ENCODE measurements around the gene DRG2.

DNA sequence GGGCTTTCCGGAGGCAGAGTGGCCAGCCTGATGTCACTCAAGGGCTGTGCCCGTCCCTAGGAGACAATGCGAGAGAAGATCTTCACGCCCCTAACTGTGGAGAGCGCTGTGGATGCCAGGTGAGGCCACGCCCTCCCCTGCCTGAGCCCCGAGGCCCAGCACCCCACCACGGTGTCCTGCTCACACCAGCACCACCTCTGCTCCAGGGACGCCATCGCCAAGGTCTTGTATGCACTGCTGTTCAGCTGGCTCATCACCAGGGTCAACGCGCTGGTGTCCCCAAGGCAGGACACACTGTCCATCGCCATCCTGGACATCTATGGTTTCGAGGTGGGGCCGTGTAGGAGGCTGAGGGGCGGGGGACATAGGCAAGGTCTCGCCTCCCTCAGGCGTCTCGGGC lies 48.6 kb downstream of the DRG2 start:
- TF ChIP-seq REST (IDR thresholded peaks at IDR 0.05; ENCODE audit: insufficient replicate concordance, low read depth): no peak
- no peak for TF ChIP-seq CTCF (IDR thresholded peaks at IDR 0.05; ENCODE audit: insufficient read depth, low read length)
- TF ChIP-seq SPI1 (IDR thresholded peaks at IDR 0.05; ENCODE audit: borderline replicate concordance, low read depth): no peak
- TF ChIP-seq GABPA (IDR thresholded peaks at IDR 0.05; ENCODE audit: low read depth): no peak
- no peak for TF ChIP-seq POLR2AphosphoS5 (IDR thresholded peaks at IDR 0.05; ENCODE audit: low read depth)

All from HL-60 (cell line).